Fibroblast of villous mesenchyme (primary cell): ENCODE data around the gene NTM. TPM values are rescaled to one million over a fixed set of nuclear protein-coding genes. Genes with fewer than 3 reads are reported as not detected.

ENCODE experiments used
- DNase-seq: peaks from one replicate; pipeline ENCODE4 v3.0.0-alpha.2; 2010; ENCODE audit warnings: low read depth
- H3K4me3 ChIP-seq: 2 replicates; pipeline ENCODE4 v1.5.1; 2011; ENCODE audit warnings: low read depth, mild to moderate bottlenecking, low read length
- CTCF ChIP-seq: IDR thresholded peaks from 2 replicates; pipeline ENCODE4 v1.5.1; 2012; ENCODE audit warnings: low read depth, mild to moderate bottlenecking, low read length; ENCODE audit not compliant: insufficient read depth
- total RNA-seq: library from RNA; depleted of rRNA; stranded (reverse); fragments of >200 nt; gene quantifications from 2 replicates; pipeline ENCODE4 v1.2.3, GENCODE V29; 2012

Gene NTM
- total RNA-seq, 1 donor = 7.3 TPM

GRCh38 chr11:131750152-131750551 lies 379.7 kb downstream of the NTM start:
- H3K4me3 ChIP-seq = no peak overlapping the region
- TF ChIP-seq CTCF = no peak
- DNase-seq = no peak

DNA sequence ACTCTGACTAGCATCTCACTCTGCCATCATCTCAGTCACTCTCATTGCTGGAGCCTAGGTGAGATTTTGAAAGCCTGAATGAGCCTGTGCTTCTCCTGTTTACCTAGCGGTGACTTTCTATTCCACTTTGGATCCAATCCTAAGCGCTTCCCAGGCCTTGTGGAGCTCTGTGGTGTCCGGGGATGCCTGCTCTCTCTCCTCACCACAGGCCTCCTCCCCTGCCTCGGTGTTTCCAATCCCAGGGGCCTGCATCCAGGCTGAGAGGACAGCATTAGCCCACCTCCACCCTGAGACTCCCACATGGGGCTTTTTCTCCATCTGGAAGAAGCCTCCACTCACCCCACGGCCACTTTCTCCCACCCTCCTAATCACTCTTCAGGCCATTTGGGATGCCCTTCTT lies 380.3 kb downstream of the NTM start:
- no peak overlapping the region for H3K4me3 ChIP-seq
- no peak for DNase-seq
- TF ChIP-seq CTCF = no peak

GRCh38 chr11:131754671-131755070 lies 384.3 kb downstream of the NTM start:
- no peak overlapping the region for H3K4me3 ChIP-seq
- DNase-seq = peak; percentile 58
- TF ChIP-seq CTCF = no peak

DNA sequence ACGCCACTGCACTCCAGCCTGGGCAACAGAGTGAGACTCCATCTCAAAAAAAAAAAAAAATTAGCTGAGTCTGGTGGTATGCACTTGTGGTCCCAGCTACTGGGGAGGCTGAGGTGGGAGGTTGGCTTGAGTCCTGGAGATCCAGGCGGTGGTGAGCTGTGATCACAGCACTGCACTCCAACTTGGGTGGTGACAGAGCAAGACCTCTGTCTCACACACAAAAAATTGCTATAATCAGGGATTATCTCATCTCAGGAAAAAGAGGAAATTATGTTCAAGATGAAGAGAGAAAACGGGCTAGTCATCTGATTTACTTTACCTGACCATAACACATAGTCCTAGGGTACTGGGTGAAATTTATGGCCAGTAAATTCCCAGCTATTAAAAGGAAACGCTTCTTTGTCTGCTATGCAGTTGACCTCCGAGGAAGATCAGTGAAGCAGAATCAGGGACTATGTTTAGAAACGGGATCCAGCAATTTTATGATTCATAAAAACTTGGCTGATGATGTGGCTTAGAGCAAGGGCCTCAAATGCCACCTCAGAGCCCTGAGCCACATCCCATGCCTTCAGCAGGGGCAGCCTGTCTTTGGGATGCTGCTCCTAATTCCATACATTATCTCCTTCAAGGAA lies 386.2 kb downstream of the NTM start:
- no peak for TF ChIP-seq CTCF
- no peak overlapping the region for H3K4me3 ChIP-seq
- DNase-seq = peak; percentile 42

DNA sequence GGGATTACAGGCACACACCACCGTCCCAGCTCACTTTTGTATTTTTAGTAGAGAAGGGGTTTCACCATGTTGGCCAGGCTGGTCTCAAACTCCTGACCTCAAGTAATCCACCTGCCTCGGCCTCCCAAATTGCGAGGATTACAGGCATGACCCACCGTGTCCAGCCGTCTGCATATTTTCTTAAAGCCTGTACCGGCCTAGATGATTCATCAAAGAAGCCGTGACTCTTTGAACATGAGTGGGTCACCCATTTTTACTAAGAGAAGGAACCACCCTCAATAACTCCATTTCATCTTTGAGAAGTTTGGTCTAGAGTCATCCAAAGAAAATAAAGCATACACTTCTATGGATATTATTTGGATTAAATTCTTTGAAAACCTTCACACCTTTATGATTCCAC lies 388.3 kb downstream of the NTM start:
- H3K4me3 ChIP-seq = no peak overlapping the region
- TF ChIP-seq CTCF = no peak
- no peak for DNase-seq

- no peak overlapping the region for H3K4me3 ChIP-seq
- DNase-seq = no peak
- no peak for TF ChIP-seq CTCF
These were observed 388.7 kb downstream of the NTM start for GRCh38 chr11:131759140-131759539.
